Activated T-cell treated with anti-CD3 and anti-CD28 coated beads, Interleukin-2, amount 50 U/mL, for 24 hours (primary cell): ENCODE results near the gene EGFLAM.

Source experiments
- DNase-seq: peaks from one replicate; pipeline ENCODE4 v3.0.0-alpha.2; 2020
- H3K27ac Mint-ChIP-seq: 2 replicates; pipeline ENCODE4 v1.8.0; 2020; ENCODE audit warnings: mild to moderate bottlenecking, mixed read lengths
- H3K27me3 Mint-ChIP-seq: 2 replicates; pipeline ENCODE4 v1.8.0; 2020; ENCODE audit warnings: mixed read lengths
- H3K36me3 Mint-ChIP-seq: 2 replicates; pipeline ENCODE4 v1.8.0; 2020; ENCODE audit warnings: low read depth, mixed read lengths
- H3K4me1 Mint-ChIP-seq: 2 replicates; pipeline ENCODE4 v1.8.0; 2020; ENCODE audit warnings: low read depth, mixed read lengths
- H3K4me3 Mint-ChIP-seq: 2 replicates; pipeline ENCODE4 v1.8.0; 2020; ENCODE audit warnings: mild to moderate bottlenecking, moderate library complexity, mixed read lengths
- H3K9me3 Mint-ChIP-seq: 2 replicates; pipeline ENCODE4 v1.8.0; 2020; ENCODE audit warnings: mixed read lengths

EGFLAM gene

DNA sequence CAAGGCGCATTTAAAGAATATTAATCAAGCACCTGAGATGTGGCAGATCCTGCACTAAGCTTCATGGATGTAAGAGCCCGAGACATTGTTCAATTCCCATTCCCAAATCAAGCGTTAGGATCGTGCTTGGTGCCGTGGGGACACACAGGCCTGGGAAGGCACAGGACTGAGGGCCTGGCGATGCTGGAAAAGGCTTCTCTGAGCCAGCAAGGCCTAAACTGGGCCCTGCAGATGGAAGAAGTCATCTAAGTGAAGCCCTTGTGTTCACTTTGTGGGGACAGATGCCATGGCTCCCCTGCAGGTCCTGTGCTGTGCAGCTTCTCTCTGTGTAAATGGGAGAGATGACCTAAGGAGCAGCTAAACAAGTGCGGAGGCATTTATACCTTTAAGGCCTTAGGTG, 214.2 kb downstream of the EGFLAM start:
- Mint-ChIP-seq H3K27me3 (peaks cover 64% of the 10 kb centered on the region), H3K4me1 (no peaks in the 10 kb centered on the region), H3K9me3 (no peaks in the 10 kb centered on the region), H3K27ac (no peak overlapping the region), H3K36me3 (no peaks in the 10 kb centered on the region), H3K4me3 (no peak overlapping the region)
- no peak for DNase-seq

DNA sequence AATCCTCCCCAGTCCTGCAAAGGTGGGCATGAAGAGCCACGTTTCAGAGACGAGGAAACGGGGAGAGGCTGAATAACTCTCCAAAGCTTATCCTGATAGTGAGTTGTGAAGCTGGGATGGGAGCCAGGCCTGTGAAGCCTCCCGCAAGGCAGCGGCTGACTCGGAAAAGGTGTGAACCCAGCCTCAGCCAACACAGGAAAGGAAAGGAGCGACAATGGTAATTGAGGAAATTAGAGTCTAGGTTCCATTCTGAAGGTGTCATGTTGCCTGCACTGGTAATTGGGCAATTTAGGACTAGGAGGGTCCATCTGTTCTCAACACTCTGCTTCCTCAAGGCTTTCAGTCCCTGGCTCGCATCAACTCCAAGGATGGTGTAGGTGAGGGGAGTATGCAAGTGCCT, 214.6 kb downstream of the EGFLAM start:
- Mint-ChIP-seq H3K4me3 (no peak overlapping the region), H3K27me3 (peaks cover 62% of the 10 kb centered on the region), H3K36me3 (no peaks in the 10 kb centered on the region), H3K4me1 (no peaks in the 10 kb centered on the region), H3K9me3 (no peaks in the 10 kb centered on the region), H3K27ac (no peak overlapping the region)
- DNase-seq: no peak

DNA sequence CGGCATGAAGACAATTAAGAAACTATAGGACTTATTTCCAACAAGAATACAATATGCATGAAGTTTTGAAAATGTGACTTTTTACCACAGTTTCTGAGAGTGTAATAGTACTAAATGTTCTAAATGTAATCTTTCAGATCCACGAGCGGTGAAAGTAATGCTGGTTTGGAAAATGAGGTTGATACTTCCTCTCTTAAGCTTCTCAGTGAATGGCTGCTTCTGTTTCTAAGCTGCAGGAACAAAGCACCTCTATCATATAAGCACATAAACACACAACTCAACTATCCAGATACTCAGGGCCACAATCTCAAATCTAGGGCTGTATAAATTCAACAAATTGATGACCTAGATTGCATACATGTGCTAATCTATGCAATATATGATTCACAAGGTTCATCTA, 219.8 kb downstream of the EGFLAM start:
- H3K36me3 Mint-ChIP-seq: no peaks in the 10 kb centered on the region
- no peak overlapping the region for H3K27ac Mint-ChIP-seq
- no peaks in the 10 kb centered on the region for H3K4me1 Mint-ChIP-seq
- no peak for DNase-seq
- H3K9me3 Mint-ChIP-seq: no peaks in the 10 kb centered on the region
- H3K4me3 Mint-ChIP-seq: no peak overlapping the region
- peaks cover 58% of the 10 kb centered on the region for H3K27me3 Mint-ChIP-seq

DNA sequence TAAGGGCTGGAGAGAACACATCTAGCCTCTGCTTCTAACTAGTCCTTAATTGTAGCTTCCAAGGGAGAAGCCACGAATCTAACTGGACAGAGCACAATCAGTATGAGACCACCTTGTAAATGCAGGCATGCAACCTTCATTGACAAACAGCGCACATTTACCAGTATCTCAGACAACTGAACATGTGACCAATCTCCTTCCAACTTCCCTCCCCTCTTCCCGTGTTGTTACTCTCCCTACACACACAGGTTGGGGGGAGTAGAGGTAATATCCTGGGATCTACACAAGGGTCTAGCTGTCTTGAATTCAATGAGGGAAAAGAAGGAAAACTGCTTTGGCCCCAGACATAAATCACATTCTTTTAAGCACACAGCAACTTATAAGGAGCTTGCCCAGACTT, 220.5 kb downstream of the EGFLAM start:
- Mint-ChIP-seq H3K36me3 (no peaks in the 10 kb centered on the region), H3K4me3 (no peak overlapping the region), H3K27me3 (peaks cover 55% of the 10 kb centered on the region), H3K4me1 (no peaks in the 10 kb centered on the region), H3K27ac (no peak overlapping the region), H3K9me3 (no peaks in the 10 kb centered on the region)
- DNase-seq: no peak

DNA sequence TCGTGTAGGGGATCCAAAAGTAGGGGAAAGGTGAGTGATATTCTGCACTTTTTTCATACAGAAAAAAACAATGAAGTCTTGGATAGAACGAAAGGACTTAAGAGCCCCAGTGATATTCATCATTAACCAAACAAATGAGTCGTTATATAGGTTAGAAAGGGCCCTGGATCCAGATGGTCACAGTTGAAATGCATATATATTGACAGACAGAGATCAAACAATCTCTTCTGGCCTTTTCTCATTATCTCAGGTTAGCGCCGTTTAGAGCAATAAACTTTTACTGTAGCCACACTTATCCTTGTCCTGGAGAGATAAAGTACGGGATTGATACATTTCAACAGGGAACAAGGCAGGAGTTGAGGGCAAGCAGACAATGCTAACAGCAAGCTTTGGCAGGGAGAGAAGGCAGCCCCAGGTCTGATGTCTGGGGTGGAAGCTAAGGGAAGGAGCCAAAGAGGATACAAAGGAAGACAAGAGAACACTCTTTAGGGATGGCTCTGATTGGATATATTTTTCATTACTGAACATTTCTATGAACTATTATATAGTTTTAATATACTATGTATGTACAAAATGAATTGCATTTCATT, 221.1 kb downstream of the EGFLAM start:
- no peak overlapping the region for H3K4me3 Mint-ChIP-seq
- no peak for DNase-seq
- H3K9me3 Mint-ChIP-seq: no peaks in the 10 kb centered on the region
- no peaks in the 10 kb centered on the region for H3K36me3 Mint-ChIP-seq
- no peaks in the 10 kb centered on the region for H3K4me1 Mint-ChIP-seq
- H3K27ac Mint-ChIP-seq: no peak overlapping the region
- peaks cover 53% of the 10 kb centered on the region for H3K27me3 Mint-ChIP-seq

DNA sequence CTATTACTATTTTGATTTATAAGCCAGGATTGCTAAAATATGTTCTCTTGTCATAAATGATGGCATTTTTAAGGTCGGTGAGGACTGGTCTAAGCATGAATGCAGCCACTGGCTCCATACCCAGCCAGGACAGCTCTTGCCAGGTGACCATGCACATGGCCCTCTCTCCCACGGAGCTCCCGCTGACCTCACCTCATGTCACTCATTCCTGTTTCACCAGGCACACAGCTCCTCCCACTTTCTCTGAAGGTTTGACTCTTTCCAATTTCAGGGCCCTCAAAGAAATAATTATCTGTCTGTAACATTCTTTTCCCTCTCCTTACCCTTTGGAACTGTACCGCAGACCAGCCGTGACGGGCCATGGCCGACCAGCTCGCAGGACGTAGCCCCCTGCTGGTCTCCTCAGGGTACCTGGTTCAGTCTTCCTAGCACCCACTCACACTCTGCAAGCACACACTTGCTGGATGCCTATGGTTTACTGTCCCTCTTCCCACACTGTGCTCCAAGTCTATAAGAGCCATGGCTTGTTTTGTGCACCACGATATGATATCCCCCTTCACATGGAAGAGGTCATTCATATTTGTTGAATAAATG, 225.5 kb downstream of the EGFLAM start:
- no peaks in the 10 kb centered on the region for H3K9me3 Mint-ChIP-seq
- peaks cover 48% of the 10 kb centered on the region for H3K27me3 Mint-ChIP-seq
- no peak overlapping the region for H3K27ac Mint-ChIP-seq
- DNase-seq: no peak
- peaks cover 2% of the 10 kb centered on the region for H3K4me1 Mint-ChIP-seq
- no peak overlapping the region for H3K4me3 Mint-ChIP-seq
- H3K36me3 Mint-ChIP-seq: no peaks in the 10 kb centered on the region

DNA sequence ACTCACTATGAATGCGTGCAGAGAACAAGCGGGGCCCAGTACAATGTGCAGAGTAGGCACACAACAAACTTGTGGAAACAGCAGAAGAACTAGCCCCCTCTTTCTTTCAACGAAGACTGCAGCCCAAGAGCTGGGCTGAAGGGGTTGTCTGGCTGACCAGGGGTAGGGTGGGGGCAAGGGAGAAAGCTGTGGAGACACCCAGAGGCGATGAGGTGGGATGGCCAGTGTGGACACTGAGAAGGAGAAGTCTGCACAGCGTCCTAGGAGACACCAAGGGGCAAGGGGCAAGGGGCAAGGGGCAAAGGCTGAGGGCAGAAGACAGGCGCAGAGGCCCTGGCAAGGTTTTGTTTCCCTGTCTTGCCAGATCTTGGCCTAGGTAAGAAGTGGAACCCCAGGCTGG, 235.8 kb downstream of the EGFLAM start:
- H3K27me3 Mint-ChIP-seq: peaks cover 18% of the 10 kb centered on the region
- no peaks in the 10 kb centered on the region for H3K9me3 Mint-ChIP-seq
- no peaks in the 10 kb centered on the region for H3K36me3 Mint-ChIP-seq
- H3K4me1 Mint-ChIP-seq: no peaks in the 10 kb centered on the region
- no peak overlapping the region for H3K27ac Mint-ChIP-seq
- DNase-seq: no peak
- no peak overlapping the region for H3K4me3 Mint-ChIP-seq

DNA sequence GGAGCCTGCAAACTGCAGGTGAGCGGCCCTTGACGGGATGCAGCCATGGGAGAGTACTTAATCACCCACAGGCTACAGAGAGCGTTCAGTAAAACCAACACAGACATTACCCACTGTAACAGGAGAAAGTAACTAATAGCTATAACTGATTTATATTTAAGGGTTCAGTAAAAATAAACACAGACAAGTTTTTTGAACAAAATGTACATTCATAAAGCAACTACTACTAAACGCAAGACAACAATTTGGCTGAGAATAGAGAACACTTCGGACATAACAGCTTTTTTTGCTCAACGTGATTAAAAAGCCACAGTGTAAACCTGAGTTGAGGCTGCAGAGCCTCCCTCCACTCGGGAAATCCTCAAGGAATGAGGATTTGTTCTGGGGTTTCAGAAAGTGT, 236.4 kb downstream of the EGFLAM start:
- Mint-ChIP-seq H3K4me1 (no peaks in the 10 kb centered on the region), H3K27ac (no peak overlapping the region), H3K36me3 (no peaks in the 10 kb centered on the region), H3K4me3 (no peak overlapping the region), H3K27me3 (peaks cover 18% of the 10 kb centered on the region), H3K9me3 (no peaks in the 10 kb centered on the region)
- no peak for DNase-seq

DNA sequence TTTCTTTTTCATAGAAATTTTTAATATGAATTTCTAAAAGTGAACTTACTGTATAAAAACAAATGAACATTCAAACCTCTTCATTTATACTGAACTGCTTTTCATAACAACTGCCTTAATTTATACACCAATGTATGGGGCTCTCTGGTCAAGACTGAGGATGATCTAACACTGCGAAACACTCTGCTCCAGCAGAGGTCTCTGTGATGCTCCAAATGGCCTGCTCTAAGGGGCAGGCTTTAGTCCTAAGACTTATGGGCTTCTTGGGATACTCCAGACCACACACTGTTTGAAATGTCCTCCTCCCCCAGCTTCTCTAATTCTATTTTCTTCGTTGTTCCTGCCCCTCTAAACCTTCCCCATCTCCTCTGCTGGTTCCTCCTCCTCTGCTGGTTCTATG, 239.6 kb downstream of the EGFLAM start:
- no peak for DNase-seq
- no peaks in the 10 kb centered on the region for H3K9me3 Mint-ChIP-seq
- H3K4me3 Mint-ChIP-seq: no peak overlapping the region
- no peaks in the 10 kb centered on the region for H3K4me1 Mint-ChIP-seq
- H3K36me3 Mint-ChIP-seq: no peaks in the 10 kb centered on the region
- no peaks in the 10 kb centered on the region for H3K27me3 Mint-ChIP-seq
- no peak overlapping the region for H3K27ac Mint-ChIP-seq

DNA sequence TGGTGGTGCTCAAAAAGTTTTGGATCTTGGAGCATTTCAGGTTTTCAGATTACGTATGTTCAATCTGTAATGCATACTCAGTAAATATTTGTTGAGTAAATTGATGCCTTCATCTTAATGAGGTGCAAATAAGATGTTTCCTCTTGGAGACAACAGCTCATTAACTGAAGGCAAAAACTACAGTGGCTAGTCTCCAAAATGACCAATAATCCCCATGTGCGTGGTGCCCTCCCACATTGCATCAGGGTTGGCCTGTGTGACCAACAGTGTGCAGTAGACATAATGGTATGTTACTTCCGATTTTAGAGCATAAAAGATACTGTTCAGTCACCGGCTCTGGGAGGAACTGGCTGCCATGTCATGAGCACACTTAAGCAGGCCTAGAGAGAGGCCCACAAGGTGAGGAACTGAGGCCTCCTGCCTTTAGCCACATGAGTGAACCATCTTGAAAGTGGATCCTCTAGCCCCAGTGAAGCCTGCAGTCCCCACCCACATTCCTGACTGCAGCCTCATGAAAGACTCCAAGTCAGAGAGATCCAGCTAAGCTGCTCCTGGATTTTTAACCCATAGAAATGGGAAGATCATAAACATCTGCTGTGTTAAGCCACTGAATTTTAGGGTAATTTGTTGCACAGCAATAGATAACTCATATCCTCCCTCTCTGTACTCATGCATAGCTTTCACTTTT, 242.4 kb downstream of the EGFLAM start:
- no peaks in the 10 kb centered on the region for H3K9me3 Mint-ChIP-seq
- no peaks in the 10 kb centered on the region for H3K36me3 Mint-ChIP-seq
- DNase-seq: no peak
- no peak overlapping the region for H3K27ac Mint-ChIP-seq
- no peak overlapping the region for H3K4me3 Mint-ChIP-seq
- H3K4me1 Mint-ChIP-seq: no peaks in the 10 kb centered on the region
- H3K27me3 Mint-ChIP-seq: no peaks in the 10 kb centered on the region

DNA sequence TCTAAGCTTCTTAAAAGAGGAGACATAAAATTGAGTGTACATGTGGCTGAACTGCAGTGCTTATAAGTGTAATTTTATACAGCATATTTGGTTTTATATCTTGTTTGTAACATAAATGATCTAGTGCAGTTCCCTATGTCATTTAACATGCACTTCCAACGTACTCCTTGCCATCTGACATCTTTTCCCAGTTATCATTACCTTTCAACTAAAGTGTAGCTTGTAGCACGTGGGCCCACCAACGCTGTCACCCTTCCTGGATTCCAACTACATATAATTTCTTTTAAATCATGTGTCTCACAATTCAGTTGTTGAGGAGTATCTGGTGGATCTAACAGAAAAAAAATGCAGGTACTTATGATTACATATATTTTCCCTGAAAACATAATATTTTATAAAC, 247.9 kb downstream of the EGFLAM start:
- Mint-ChIP-seq H3K4me1 (no peaks in the 10 kb centered on the region), H3K4me3 (no peak overlapping the region)

DNA sequence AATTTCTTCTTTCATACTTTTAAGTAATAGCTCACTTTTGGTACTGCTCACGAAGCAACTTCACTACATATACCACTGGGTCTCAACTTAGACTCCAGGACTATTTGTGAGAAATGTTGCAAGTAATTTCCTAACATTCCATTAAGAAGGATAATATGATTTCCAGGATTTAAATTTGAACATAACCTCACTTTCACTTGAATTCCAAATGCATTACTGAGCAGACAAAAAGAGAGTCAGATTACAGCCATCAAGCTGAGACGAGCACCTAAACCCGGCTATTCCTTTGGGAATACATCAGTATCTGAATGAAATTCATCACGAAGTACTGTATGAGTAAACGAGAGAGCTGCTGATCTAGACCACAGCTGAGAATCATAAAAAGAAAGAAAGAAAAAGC, 250.8 kb downstream of the EGFLAM start:
- Mint-ChIP-seq H3K4me1 (no peaks in the 10 kb centered on the region), H3K27me3 (peaks cover 20% of the 10 kb centered on the region)
- no peak for DNase-seq

More for the DNA sequence above, 247.9 kb downstream of the EGFLAM start:
- Mint-ChIP-seq H3K9me3 (no peaks in the 10 kb centered on the region), H3K27ac (no peak overlapping the region), H3K27me3 (peaks cover 8% of the 10 kb centered on the region), H3K36me3 (no peaks in the 10 kb centered on the region)
- DNase-seq: no peak

More for the DNA sequence above, 250.8 kb downstream of the EGFLAM start:
- Mint-ChIP-seq H3K4me3 (no peak overlapping the region), H3K27ac (no peak overlapping the region), H3K36me3 (no peaks in the 10 kb centered on the region), H3K9me3 (no peaks in the 10 kb centered on the region)
